ENCODE measurements around the gene FEV.

DNA sequence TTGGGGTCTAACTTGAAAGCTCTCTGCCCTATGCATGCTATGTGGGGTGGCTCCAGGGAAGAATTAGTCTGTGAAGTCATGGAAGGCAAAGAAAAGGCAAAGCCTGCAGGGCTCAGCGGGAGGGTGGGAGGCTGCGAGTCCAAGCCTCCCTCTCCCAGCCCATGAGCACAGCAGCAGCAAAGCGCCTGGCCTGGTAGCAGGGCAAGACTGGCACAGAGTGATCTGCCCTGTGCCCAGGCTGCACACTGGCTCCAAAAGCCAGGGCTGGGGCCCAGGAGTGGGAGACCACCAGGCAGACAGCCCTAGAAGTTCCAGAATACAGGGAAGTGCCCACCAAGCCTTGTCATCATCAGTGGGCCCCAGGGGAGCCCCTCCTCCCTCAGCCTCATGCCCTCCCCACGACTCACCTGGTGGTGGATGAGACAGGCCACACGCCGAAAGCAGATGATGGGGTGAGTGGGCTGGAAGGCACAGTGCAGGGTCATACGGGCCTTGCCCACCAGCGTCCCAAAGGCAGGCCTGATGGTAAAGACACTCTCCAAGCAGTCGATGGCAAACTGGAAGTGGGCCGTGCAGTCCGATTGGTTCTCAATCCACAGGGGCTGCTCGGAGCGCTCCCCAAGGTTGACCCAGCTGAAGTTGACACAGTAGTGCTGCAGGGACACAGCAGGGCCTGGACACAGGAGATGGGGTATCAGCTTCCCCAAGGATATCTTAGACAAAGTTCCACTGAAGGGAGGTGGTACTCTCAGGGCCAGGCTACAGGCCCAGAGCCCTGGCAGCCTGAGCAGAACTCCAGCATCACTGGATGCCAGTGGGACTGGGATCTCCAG, 44.2 kb upstream of the FEV start:
- TF ChIP-seq, protein P1, sequence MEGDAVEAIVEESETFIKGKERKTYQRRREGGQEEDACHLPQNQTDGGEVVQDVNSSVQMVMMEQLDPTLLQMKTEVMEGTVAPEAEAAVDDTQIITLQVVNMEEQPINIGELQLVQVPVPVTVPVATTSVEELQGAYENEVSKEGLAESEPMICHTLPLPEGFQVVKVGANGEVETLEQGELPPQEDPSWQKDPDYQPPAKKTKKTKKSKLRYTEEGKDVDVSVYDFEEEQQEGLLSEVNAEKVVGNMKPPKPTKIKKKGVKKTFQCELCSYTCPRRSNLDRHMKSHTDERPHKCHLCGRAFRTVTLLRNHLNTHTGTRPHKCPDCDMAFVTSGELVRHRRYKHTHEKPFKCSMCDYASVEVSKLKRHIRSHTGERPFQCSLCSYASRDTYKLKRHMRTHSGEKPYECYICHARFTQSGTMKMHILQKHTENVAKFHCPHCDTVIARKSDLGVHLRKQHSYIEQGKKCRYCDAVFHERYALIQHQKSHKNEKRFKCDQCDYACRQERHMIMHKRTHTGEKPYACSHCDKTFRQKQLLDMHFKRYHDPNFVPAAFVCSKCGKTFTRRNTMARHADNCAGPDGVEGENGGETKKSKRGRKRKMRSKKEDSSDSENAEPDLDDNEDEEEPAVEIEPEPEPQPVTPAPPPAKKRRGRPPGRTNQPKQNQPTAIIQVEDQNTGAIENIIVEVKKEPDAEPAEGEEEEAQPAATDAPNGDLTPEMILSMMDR (IDR thresholded peaks at IDR 0.05 in 8 of 11, conservative IDR thresholded peaks at IDR 0.05 in 3 of 11), result no peak
- no peak for TF ChIP-seq POLR2A (IDR thresholded peaks at IDR 0.05)
- TF ChIP-seq POLR2AphosphoS5 (IDR thresholded peaks at IDR 0.05), result no peak
